SK-N-SH (cell line): ENCODE measurements around the gene SLAMF1.

Experiments used
- CTCF ChIP-seq: fragments of 200-600 bp; sonication (generic); IDR thresholded peaks from 2 replicates; pipeline ENCODE4 v1.6.1; 2017; ENCODE audit warnings: antibody characterized with exemption, mild to moderate bottlenecking, moderate library complexity
- EZH2phosphoT487 ChIP-seq: fragments of 200-600 bp; sonication (generic); IDR thresholded peaks from 2 replicates; pipeline ENCODE4 v1.6.1; 2017; ENCODE audit warnings: low read depth, mixed run types, mild to moderate bottlenecking, antibody characterized with exemption, moderate library complexity, borderline replicate concordance
- POLR2AphosphoS5 ChIP-seq: IDR thresholded peaks from 2 replicates; pipeline ENCODE4 v1.6.1; 2012; ENCODE audit warnings: low read depth, low read length
- YY1 ChIP-seq: IDR thresholded peaks from 2 replicates; pipeline ENCODE4 v1.4.0; 2012; ENCODE audit warnings: low read depth, mild to moderate bottlenecking

- TF ChIP-seq EZH2phosphoT487 (no peak), YY1 (no peak), CTCF (peak; percentile 57), POLR2AphosphoS5 (no peak)
Observed at GRCh38 chr1:160618763-160619274, 28.0 kb downstream of the SLAMF1 start.
